ENCODE results near the gene UCP3.

UCP3 gene, protein sequence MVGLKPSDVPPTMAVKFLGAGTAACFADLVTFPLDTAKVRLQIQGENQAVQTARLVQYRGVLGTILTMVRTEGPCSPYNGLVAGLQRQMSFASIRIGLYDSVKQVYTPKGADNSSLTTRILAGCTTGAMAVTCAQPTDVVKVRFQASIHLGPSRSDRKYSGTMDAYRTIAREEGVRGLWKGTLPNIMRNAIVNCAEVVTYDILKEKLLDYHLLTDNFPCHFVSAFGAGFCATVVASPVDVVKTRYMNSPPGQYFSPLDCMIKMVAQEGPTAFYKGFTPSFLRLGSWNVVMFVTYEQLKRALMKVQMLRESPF

DNA sequence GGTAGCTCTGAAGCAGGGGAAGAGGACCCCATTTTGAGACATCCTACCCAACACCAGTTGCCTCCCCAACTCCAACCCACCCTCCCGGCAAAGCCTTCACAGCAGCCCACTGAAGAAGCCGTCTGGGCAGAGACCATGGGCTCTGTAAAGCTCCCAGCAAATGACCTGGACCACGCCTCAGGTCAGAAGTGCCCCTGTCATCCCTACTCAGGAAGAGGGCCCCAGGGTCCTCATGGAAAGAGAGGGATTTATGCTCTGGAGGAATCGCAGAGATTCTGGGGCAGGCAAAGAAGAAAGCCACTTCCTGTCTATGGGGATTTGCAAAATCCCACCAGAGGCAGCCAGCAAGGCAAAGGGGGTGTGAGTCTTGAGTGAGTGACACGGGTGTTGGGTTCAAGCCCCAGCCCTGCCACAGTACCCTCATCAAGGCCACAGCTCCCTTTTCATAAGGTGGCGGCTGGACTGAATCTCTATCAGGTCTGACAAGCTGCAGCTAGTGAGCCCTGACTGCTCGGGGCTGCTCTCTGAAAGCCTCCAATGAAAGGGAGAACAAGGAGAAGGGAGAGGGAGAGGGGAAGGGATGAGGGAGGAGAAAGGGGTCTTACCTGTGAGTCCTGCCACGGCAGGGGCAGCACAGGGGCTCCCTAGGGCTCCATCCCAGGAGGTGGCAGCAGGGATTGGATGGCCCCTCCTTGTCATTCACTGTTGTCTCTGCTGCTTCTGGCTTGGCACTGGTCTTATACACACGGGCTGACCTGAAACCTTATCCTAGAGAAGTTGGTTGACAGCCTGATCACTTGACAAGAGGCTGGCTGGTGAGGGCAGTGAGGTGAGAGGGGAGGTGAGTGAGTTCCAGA lies at the start of gene UCP3:
Gene UCP3 (minus strand): TSS at position 713 of the 857 bp plus-strand sequence. CDS start 2,043 bp downstream, outside the sequence.
- no peak for DNase-seq (ENCODE audit: extremely low read depth in 1 of 2, low read depth in 1 of 2)

DNA sequence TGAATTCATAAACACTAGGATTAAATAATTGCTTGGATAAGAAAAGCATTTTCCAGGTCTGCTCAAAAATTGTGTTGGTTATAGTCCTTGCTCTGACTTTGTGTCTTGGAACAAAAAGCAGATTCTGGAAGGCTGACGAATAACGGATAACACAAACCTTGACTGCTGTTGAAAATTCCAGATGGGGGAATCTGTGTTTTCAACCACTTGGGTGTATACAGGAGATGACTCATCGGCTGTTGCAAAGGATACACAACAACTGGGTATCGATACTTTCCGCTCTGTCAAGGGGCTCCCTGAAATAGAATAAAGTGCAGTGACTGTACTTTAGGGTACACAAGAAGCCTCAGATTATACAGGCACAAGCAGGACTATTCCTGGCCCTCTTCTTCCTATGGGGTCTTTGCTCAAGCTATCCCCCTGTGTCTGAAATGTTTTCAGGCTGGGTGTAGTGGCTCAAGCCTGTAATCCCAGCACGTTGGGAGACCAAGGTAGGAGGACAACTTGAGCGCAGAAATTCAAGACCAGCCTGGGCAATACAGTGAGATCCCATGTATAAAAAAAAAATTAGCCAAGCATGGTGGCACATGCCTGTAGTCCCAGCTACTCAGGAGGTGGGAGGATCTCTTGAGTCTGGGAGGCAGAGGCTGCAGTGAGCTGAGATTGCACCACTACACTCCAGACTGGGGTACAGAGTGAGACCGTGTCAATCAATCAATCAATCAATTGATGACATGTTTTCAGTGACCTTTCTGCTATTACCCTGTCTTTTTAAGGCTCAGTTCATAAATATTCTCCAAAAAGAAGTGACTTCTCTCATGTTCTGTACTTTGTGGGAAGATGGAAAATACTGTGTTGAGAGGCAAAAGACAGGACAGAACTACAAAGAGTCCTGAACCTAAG lies 48.6 kb upstream of the UCP3 start:
- no peak for DNase-seq (ENCODE audit: extremely low read depth in 1 of 2, low read depth in 1 of 2)

DNA sequence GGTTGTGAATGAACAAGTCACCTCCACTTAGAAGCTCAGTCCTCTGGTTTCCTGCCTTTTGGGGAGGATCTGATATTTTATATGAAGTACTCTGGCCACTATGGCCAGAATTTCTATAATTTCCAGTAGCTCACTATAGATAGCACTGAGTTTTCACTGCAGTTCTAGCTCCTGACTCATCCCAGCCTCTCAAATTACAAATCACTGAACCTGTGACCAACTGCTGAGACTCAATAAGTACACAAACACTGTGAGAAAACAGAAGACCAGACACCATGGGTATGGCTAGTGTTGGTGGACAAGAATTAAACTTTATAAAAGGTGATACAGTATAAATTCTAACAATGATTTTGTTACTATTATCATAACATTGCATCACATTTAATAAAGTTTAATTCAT lies 47.1 kb upstream of the UCP3 start:
- DNase-seq (ENCODE audit: extremely low read depth in 1 of 2, low read depth in 1 of 2), result no peak

DNA sequence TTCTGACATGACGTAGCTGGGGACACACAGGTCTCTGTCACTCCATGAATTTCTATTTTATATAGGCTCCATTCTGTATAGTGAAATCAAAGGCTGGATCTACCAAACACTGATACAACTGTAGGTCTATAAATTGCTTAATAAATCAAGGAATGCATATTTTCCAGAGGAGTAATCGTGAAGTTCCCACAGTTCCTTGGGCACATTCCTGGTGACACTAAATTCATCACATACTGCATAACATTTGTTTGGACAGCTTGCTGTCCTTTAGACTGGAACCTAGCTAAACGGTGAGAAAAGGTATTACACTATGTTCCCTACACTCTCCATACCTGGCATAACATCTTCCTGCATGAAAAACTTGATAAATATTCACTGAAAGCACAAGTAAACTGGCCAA lies 41.6 kb upstream of the UCP3 start:
- DNase-seq (ENCODE audit: extremely low read depth in 1 of 2, low read depth in 1 of 2), result no peak

DNA sequence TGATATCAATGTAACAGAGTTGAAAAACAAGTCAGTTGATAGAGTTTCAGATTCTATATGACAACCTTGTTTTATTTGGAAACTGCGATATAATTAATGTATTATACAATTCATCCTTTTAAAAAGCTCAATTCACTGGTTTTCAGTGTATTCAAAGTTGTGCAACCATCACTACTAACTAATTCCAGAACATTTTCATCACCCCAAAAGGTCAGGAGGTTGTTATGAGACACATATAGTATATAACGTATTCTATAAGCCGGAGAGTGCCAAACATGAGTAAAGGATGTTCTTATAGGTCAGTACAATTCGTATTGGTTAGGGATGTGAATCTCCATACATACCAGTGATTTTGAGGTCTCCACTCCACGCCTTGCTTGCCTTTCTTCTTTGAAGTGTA lies 40.1 kb upstream of the UCP3 start:
- DNase-seq (ENCODE audit: extremely low read depth in 1 of 2, low read depth in 1 of 2), result no peak

DNA sequence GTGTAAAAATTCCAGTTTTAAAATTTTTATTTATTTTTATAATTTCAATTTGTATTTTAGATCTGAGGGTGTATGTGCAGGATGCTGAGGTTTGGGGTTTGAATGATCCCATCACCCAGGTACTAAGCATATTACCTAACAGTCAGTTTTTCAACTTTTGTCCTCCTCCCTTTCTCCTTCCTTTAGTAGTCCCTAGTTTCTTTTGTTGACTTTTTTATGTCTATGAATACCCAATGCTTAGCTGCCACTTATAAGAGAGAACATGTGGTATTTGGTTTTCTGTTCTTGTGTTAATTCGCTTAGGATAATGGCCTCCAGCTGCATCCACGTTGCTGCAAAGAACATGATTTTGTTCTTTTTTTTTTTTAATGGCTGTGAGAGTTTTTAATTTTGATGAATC lies 35.7 kb upstream of the UCP3 start:
- no peak for DNase-seq (ENCODE audit: extremely low read depth in 1 of 2, low read depth in 1 of 2)

DNA sequence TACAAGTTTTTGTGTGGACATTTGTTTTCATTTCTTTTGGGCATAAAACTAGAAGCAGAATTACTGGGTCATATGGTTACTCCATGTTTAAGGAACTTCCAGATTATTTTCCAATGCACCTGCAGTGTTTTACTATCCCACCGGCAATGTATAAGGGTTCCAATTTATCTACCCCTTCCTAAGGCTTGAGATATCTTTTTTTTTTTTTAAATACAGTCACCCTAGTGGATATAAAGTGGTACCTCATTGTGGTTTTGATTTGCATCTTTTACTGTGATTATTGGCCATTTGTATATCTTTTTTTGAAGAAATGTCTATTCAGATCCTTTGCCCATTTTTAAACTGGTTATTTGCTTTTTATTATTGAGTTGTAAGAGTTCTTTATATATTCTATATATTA lies 34.6 kb upstream of the UCP3 start:
- DNase-seq (ENCODE audit: extremely low read depth in 1 of 2, low read depth in 1 of 2), result no peak

DNA sequence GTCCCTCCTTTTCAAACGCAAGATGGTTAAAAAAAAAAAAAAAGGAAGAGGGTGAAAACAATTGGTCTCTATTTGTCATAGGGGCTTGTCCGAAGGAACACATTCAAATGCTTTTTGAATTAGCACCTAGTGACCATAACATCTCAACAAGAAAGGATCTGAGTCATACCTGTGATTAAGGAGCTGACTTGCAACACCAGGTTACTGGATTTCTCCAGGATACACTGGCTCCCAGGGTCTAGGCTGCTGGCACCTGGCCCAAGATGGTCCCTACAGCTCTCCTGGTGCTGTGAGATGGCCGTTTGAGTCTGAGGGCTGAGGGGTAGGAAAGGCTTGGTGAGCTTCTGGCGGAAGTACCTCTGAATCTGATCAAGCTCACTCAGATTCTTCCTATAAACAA lies 28.4 kb upstream of the UCP3 start:
- no peak for DNase-seq (ENCODE audit: extremely low read depth in 1 of 2, low read depth in 1 of 2)

DNA sequence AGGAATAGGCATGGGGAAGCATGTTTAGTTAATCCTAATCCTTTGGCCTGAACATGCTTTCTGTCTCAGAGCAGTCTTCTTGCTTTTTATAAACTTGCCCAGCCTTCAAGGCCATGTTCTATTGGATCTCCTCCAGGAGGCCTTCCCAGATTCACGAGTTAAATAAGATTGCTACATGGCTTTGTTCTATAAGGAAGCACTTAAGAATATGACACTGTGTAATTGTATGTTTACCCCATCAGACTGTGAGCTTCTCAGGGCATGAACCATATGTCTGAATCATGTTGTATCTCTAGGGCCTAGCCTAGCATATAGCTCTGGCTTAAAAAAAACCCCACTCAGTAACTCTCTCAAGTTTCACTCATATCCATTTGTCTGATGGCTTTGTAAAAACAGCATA lies 26.4 kb upstream of the UCP3 start:
- no peak for DNase-seq (ENCODE audit: extremely low read depth in 1 of 2, low read depth in 1 of 2)

DNA sequence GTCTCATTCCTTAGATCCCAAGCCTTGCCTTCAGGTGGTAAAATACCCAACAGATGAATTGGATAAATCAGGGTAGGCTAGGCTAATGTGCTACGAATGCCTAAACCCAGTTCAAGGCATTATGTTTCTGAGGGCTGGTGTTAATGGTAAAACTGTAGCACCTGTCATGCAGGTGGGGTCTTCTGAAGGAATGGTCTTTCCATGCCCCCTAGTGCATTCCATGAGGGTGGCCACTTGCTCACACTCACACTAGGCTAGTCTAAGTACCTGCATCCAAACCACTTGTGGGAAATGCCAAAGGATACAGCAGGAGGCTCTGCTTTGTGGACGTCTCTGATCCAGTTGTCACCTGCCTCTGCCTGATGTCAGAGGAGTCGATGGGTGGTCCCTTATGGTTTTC lies 24.2 kb upstream of the UCP3 start:
- DNase-seq (ENCODE audit: extremely low read depth in 1 of 2, low read depth in 1 of 2), result no peak

DNA sequence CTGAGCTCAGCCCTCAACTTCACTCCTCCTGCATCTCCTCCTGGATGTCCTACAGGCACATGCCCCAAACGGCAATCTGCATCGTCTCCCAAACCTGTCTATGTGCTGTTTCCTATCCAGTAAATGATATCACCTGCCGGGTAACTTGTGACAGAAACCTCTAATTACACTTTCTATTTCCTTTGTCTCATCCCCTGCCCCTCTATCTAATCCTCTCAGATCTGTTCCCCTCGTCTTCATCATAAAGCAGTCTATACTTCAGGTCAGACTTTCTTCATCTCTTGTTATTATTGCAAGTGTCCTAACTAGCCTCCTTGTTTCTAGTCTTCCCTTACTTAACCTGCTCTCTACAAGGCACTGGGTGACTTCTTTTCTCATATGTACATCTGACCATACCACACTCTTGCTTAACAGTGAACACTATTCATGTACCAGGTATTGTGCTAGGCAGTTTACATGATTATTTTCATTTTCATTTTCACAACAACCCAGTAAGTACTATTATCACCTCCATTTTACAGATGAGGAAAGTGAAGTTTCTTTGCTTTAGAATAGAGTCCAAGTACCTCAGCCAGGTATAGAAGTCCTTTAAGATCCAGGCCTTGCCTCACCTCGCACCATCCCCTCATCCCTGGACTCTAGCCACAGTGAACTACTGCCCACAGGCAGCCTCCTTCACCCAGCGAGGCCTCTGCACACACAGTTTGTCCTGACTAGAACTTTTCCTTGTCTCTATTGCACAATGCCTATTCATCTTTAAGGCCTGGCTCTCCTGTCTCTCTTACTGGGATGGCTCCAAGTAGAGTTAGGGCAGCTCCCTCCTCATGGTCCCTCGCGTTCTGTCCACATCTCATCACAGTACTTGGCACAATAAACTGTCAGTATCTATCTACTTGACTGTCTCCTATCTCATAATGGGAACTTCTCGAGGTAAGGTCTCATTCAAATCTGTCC lies 22.1 kb upstream of the UCP3 start:
- DNase-seq (ENCODE audit: extremely low read depth in 1 of 2, low read depth in 1 of 2), result no peak

DNA sequence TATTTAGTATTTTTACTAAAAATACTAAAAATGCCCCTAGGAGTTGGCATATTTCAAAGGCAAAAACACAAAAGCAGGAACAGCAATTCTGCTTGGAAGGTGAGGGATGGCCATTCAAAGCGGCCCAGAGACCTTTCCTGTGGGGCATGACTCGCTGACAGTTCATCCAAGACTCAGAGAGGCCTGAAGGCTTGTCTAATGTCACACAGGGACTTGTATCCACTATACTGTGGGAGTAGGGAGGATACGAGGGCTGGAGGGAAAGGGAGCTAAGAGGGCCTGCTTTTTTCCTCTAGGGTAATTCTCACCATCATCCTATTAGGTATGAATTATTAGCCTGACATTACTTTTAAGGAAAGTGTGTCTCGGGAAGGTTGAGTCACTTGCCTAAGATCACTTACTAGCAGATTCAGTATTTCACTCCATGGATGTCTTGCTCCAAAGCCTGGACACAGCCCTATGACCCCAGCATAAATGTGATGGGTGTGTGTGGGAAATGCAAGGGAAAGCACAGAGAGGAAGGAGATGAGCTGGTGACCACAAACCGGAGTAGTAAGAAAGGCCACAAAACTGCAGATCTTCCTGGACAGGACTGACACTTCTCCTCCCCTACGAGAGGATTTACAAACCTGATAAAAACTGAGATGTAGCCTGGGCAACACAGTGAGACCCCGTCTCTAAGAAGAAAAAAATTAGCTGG lies 16.7 kb upstream of the UCP3 start:
- no peak for DNase-seq (ENCODE audit: extremely low read depth in 1 of 2, low read depth in 1 of 2)

DNA sequence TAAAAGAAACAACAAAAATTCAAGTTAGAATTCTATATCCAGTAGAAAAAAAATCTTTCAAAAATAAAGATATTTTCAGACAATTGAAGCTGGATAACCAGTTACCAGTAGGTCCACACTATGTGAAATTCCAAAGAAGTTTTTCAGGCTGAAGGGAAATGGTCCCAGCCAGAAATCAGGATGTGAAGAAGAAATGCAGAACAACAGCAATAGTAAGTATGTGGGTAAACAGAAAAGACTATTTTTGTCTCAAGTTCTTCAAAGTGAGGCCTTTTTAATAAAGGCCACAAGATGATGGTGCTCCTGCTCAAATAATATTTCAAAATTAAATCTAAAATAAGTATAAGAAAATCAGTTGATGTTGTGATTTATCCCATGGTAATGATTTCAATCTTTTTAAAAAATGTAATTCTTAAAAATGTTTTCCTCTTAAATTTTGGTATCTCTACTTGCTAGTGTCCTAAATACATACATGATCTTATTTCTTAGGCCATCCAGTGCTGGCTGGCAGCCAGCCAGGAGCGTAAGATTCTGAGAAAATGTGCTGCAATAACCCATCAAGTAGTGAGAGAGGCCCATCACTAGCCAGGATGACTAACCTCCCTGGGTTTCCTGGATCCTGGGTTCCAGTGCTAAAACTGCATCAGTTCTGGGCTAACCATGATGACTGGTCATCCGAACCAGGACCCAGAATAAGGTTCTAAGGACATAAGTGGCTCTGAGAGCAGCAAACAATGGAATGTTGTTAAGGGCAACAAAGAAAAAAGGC lies 15.6 kb upstream of the UCP3 start:
- DNase-seq (ENCODE audit: extremely low read depth in 1 of 2, low read depth in 1 of 2), result peak; percentile 55 to 56

DNA sequence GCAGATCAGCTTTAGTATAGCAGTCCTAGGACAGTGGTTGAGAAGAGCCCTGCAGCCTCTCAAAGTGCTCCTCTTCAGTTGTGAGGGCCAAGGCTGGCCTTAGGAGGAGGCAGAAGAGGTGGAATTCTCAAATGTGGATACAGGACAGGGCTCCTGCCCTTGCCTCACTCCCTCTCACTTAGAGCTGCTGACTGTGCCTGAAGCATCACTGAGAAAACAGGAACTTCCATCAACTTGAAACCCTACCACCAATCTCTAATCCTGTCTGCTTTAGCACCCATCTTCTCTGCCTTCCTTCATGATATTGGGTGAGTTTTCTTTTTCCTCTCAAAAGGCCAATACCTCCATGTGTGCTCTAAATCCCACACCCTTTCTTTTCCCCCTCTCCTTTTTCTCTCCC lies 14.4 kb upstream of the UCP3 start:
- DNase-seq (ENCODE audit: extremely low read depth in 1 of 2, low read depth in 1 of 2), result no peak

DNA sequence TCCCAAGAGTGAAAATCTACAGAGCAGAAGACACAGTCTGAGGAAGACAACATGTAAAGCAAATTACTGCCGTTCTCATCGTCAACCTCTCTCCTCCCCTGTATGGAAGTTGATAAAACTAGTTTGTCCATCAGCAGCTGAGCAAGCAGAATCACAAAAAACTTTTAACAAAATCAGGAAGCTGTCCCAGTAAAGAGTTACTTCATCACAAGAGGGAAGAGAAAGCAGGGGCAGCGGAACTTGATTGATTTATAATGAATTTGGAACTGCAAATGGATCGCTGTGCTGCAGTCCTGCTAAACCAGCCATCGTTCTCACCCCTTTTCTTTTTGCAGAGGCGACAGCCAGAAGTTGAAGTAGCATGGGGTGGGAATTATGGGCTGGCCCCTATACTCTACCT lies 13.7 kb upstream of the UCP3 start:
- no peak for DNase-seq (ENCODE audit: extremely low read depth in 1 of 2, low read depth in 1 of 2)

DNA sequence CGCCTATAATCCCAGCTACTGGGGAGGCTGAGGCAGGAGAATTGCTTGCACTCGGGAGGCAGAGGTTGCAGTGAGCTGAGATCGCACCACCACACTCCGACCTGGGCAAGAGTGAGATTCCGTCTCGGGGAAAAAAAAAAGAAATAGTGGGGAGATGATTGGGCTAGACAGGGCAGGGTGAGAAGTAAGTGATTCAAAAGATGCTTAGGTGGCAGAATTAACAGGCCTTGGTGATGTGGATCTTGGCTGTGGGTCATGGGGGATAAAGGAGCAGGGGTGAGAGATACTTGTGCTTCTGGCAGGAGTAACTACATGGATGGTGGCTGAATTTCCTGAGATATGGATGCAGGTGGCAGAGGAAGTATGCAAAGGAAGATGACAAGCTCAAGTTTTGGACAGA lies 13.1 kb upstream of the UCP3 start:
- DNase-seq (ENCODE audit: extremely low read depth in 1 of 2, low read depth in 1 of 2), result no peak

DNA sequence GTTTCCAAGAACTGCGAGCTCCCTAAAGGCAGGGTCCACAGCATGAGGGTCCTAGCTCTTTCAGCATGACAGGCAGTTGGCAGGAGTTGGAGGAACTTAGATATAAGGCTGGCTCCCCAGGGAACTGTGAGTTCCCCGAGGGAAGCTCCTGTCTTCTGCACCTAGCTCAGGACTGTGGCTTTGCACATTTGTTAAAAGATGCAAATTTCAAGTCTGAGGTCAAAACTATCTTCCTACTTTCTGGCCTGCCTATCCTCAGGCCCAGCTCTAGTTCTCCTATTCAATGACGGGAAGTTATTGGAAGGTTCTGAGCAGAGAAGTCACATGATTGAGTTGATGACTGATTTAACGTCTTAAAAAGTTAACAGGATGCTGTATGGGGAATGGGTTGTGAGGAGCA lies 11.7 kb upstream of the UCP3 start:
- no peak for DNase-seq (ENCODE audit: extremely low read depth in 1 of 2, low read depth in 1 of 2)

DNA sequence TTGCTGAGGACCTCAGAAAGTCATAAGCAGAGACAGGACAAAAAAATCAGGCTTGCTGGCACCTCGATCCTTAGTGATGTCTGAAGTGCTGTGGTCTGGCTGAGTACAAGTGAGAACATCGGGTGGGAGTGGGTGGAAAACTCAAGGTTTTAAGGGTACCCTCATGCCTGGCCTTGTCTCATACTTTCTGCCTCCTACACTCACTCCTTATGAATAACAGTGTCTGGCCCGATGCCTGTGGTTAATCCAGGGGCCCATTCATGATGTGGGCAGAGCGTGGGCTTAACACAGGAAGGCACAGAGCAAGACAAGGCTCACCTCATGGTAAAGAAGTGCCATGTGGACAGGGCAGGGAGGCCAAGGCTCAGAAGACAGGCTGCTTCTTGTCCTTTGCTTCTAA lies 11.0 kb upstream of the UCP3 start:
- peak; percentile 64 to 85 for DNase-seq (ENCODE audit: extremely low read depth in 1 of 2, low read depth in 1 of 2)

Data from stimulated activated CD8-positive, alpha-beta memory T cell treated with anti-CD3 and anti-CD28 coated beads, Interleukin-7, amount 100 ng/mL, for 48 hours (primary cell).